Thymus (tissue), 11 donors: ENCODE results near the gene TLR6. TPM values are rescaled to one million over a fixed set of nuclear protein-coding genes. Genes with fewer than 3 reads are reported as not detected.
A peak's percentile ranks its signal among the peaks of the same experiment; 100 is the strongest.

Experiments used
- DNase-seq, 9 donors: peaks; one replicate each; pipeline ENCODE4 v3.0.0-alpha.2; 2013; ENCODE audit warnings: low spot score in 9 of 9, low read depth in 6 of 9, missing footprints in 1 of 9
- H3K27ac ChIP-seq, 2 donors: one replicate each; pipeline ENCODE4 v1.5.1; 2013; ENCODE audit warnings: control low read depth in 1 of 2, low read depth in 1 of 2, low read length in 1 of 2, mild to moderate bottlenecking in 1 of 2, moderate library complexity in 1 of 2
- H3K27me3 ChIP-seq, 2 donors: one replicate each; pipeline ENCODE4 v1.5.1; 2013; ENCODE audit warnings: low read length in 1 of 2; ENCODE audit not compliant: control insufficient read depth in 2 of 2, insufficient read depth in 1 of 2
- H3K36me3 ChIP-seq, 2 donors: one replicate each; pipeline ENCODE4 v1.5.1; 2013; ENCODE audit warnings: low read length in 1 of 2, mild to moderate bottlenecking in 1 of 2, moderate library complexity in 1 of 2; ENCODE audit not compliant: control insufficient read depth in 2 of 2, insufficient read depth in 2 of 2
- H3K4me1 ChIP-seq, 2 donors: one replicate each; pipeline ENCODE4 v1.5.1; 2013; ENCODE audit warnings: low read length in 2 of 2; ENCODE audit not compliant: control insufficient read depth in 2 of 2, insufficient read depth in 2 of 2
- H3K4me3 ChIP-seq, 2 donors: one replicate each; pipeline ENCODE4 v1.5.1; 2013; ENCODE audit warnings: low read length in 2 of 2, control low read depth in 1 of 2, mild to moderate bottlenecking in 1 of 2
- H3K9me3 ChIP-seq, 2 donors: one replicate each; pipeline ENCODE4 v1.5.1; 2013; ENCODE audit warnings: low read length in 1 of 2, mild to moderate bottlenecking in 1 of 2; ENCODE audit not compliant: control insufficient read depth in 2 of 2, insufficient read depth in 1 of 2
- WGBS: extraction: QIAGEN DNeasy Blood & Tissue Kit; methylation state at CpG from one replicate; pipeline ENCODE4 v1.1.7; 2013; 5-methylcytosine and 5-hydroxymethylcytosine counted together
- polyA plus RNA-seq: library from polyadenylated mRNA; stranded (reverse); fragments of 200-250 nt; gene quantifications from one replicate; pipeline ENCODE4 v1.2.3, GENCODE V29; 2013
- total RNA-seq: library from RNA; stranded (reverse); fragments of 120-200 nt; gene quantifications from one replicate; pipeline ENCODE4 v1.2.4, GENCODE V29; 2013
- donor health status: healthy.

TLR6 gene
- total and polyA plus RNA-seq, 2 donors: 1.6 to 2.5 TPM

DNA sequence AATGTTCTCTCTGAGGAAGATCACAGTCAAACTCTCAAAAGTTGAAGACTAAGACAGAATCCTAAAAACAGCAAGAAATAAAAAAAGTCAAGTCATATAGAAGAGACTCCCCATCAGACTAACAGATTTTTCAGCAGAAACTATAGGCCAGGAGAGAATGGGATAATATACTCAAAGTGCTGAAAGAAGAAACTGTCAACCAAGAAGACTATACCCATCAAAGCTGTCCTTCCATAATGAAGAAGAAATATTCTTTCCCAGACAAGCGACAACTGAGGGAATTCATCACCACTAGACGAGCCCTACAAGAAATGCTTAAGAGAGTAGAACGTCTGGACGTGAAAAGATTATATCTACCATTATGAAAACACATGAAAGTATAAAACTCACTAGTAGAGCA, 22.0 kb downstream of the TLR6 start:
- Histone ChIP-seq H3K36me3 (no peaks in the 10 kb centered on the region), H3K27me3 (no peaks in the 10 kb centered on the region), H3K4me3 (no peak overlapping the region), H3K9me3 (peaks cover 0 to 3% of the 10 kb centered on the region in 2 donors), H3K4me1 (no peaks in the 10 kb centered on the region), H3K27ac (no peak overlapping the region)
- WGBS: 96% methylated on average over 4 of the region's 4 CpGs
- DNase-seq: no peak

DNA sequence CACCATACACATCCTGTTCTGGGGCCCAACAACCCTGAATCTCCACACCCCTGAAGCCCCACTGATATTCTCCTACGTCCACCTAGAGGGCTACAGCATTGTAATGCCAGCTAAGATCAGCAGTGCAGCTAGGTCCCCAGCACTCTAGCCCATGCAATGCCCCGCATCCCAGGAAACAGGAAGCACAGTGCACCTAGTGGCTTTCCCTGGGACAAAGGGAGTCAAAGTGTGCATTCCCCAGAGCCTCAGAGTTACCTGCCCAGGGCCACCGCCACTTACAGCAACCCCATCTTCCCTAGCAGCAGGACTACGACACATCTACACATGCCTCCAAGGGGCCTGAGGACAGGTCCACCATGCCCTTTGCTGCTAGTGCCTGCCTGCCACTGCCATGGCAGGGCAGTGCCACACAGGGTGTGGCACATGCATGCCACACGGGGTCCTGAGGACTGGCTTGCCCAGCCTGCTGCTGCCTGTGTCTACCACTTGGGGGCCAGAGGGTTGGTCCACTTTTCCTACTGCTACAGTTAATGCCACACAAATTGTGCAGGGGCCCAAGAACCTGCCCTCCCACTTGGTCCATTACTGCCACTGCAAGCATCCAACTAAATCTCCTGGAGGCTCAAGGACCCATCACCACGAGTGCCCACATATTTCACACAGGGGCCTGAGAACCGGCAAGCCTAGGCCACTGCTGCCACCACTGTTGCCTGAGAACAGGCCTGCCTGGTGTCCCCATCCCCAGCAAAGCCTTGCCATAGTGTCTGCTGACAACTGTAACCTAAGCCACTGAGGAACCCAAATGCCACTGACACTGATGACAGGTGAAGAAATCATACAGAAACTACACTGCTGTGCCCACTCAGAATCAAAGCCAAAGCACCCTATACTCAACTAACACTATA, 23.7 kb downstream of the TLR6 start:
- WGBS: over 99% methylated on average over 7 of the region's 7 CpGs
- DNase-seq: no peak
- H3K4me1 ChIP-seq: no peaks in the 10 kb centered on the region
- H3K4me3 ChIP-seq: no peak overlapping the region
- H3K27ac ChIP-seq: no peak overlapping the region
- H3K27me3 ChIP-seq: no peaks in the 10 kb centered on the region
- H3K36me3 ChIP-seq: no peaks in the 10 kb centered on the region
- H3K9me3 ChIP-seq: peaks cover 0 to 3% of the 10 kb centered on the region in 2 donors

DNA sequence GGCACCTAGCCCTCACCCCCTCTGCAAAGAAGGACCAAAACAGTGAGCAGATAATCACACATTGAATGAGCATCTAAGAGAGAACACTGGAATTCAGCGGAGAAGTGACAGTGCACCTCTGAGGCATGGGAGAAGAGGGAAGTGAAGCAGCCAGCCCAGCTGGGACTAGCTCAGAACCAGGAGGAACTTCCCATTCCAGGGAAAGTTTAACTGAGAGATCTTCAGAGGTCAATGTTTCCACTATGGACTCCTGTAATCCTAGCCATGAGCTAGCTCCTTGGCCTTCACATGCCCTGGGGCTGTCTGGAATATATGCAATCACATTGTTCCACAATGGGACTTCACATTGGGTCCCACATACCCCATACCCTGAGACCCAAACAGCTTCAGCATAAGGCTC, 24.4 kb downstream of the TLR6 start:
- 98% methylated on average over 1 of the region's 1 CpG for WGBS
- no peaks in the 10 kb centered on the region for H3K4me1 ChIP-seq
- H3K27me3 ChIP-seq: no peaks in the 10 kb centered on the region
- DNase-seq: no peak
- no peak overlapping the region for H3K4me3 ChIP-seq
- no peaks in the 10 kb centered on the region for H3K36me3 ChIP-seq
- peaks cover 0 to 3% of the 10 kb centered on the region in 2 donors for H3K9me3 ChIP-seq
- H3K27ac ChIP-seq: no peak overlapping the region

DNA sequence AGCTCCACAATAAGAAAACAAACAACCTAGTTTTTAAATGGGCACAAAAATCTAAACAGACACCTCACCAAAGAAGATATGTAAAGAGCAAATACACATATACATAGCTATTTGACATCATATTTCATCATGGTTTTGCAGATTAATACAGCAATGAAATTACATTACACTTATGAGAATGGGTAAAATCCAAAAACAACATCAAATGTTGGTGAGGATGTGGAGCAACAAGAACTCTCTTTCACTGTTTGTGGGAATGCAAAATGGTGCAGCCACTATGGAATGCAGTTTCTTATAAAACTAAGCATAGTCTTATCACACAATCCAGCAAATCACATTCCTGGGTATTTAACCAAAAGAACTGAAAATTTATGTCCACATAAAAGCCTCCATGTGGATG, 25.0 kb downstream of the TLR6 start:
- peaks cover 0 to 3% of the 10 kb centered on the region in 2 donors for H3K9me3 ChIP-seq
- no peak overlapping the region for H3K27ac ChIP-seq
- no peak for DNase-seq
- H3K36me3 ChIP-seq: no peaks in the 10 kb centered on the region
- H3K27me3 ChIP-seq: no peaks in the 10 kb centered on the region
- no peak overlapping the region for H3K4me3 ChIP-seq
- no peaks in the 10 kb centered on the region for H3K4me1 ChIP-seq

DNA sequence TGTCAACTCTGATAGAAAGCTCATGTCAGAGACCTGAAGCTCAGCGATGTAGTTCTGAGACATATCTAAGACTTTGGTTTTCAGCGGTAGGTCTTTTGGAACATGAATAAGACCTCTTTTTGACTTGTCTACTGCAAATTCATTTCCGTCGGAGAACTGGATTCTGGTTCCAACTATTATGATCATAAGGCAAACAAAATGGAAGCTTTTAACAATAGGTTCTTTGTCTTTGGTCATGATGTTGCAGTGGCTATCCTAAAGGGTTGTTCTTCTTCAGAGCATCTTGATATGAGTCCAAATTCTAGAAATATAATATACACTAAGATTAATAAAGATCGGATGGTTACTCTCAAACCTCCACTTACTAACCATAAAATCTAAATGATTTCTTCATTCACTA, 27.4 kb downstream of the TLR6 start:
- H3K4me3 ChIP-seq: no peak overlapping the region
- WGBS: 99% methylated on average over 5 of the region's 5 CpGs
- DNase-seq: no peak
- H3K27ac ChIP-seq: no peak overlapping the region
- H3K9me3 ChIP-seq: peaks cover 0 to 3% of the 10 kb centered on the region in 2 donors
- no peaks in the 10 kb centered on the region for H3K27me3 ChIP-seq
- no peaks in the 10 kb centered on the region for H3K4me1 ChIP-seq
- no peaks in the 10 kb centered on the region for H3K36me3 ChIP-seq

DNA sequence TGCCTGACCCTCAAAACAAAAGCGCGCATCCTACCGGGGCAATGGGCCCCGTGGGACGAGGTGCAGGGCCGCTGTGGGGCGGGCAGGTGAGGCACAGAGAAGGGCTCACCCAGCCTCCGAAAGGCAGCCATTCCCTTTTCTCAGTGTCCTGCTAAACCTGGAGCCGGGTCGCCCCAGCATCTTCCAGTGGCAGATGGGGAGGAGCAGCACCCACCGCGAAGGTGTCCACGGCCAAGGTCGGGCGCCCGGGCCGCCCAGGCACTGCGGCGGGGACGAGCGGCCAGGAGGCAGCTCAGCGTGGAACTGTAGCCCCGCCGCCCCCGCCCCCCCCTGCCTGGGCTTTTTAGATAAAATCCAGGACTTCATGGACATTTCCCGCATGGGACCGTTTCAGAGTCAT, 32.9 kb downstream of the TLR6 start:
- no peaks in the 10 kb centered on the region for H3K36me3 ChIP-seq
- H3K9me3 ChIP-seq: peaks cover 0 to 5% of the 10 kb centered on the region in 2 donors
- no peaks in the 10 kb centered on the region for H3K4me1 ChIP-seq
- no peak overlapping the region for H3K27ac ChIP-seq
- no peak for DNase-seq
- no peak overlapping the region for H3K4me3 ChIP-seq
- no peaks in the 10 kb centered on the region for H3K27me3 ChIP-seq
- WGBS: over 99% methylated on average over 27 of the region's 27 CpGs

DNA sequence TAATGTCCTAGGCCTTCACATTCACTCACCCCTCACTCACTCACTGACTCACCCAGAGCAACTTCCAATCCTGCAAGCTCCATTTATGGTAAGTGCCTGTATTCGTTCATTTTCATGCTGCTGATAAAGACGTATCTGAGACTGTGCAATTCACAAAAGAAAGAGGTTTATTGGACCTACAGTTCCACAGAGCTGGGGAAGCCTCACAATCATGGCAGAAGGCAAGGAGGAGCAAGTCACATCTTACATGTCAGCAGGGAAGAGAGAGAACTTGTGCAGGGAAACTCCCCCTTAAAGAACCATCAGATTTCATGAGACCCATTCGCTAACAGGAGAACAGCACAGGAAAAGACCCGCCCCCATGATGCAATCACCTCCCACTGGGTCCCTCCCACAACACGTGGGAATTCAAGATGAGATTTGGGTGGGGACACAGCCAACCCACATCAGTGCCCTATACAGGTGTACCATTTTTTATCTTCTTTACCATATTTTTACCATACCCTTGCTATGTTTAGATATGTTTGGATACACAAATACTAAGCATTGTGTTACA, 33.8 kb downstream of the TLR6 start:
- no peak for DNase-seq
- H3K27me3 ChIP-seq: no peaks in the 10 kb centered on the region
- H3K9me3 ChIP-seq: peaks cover 0 to 5% of the 10 kb centered on the region in 2 donors
- WGBS: 97% methylated on average over 5 of the region's 5 CpGs
- H3K27ac ChIP-seq: no peak overlapping the region
- no peak overlapping the region for H3K4me3 ChIP-seq
- no peaks in the 10 kb centered on the region for H3K4me1 ChIP-seq
- H3K36me3 ChIP-seq: no peaks in the 10 kb centered on the region

DNA sequence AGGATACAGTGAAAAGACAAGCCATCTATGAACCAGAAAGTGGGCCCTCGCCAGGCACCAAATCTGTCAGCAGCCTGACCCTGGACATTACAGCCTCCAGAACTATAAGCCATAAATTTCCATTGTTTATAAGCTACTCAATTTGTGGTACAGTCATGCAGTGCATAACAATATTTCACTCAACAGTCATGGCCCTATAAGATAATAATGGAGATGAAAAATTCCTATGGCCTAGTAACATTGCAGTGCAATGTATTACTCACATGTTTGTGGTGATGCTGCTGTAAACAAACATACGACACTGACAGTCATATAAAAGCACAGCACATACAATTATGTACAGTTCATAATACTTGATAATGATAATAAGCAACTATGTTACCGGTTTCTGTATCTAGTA, 34.9 kb downstream of the TLR6 start:
- H3K27ac ChIP-seq: no peak overlapping the region
- 97% methylated on average over 3 of the region's 3 CpGs for WGBS

DNA sequence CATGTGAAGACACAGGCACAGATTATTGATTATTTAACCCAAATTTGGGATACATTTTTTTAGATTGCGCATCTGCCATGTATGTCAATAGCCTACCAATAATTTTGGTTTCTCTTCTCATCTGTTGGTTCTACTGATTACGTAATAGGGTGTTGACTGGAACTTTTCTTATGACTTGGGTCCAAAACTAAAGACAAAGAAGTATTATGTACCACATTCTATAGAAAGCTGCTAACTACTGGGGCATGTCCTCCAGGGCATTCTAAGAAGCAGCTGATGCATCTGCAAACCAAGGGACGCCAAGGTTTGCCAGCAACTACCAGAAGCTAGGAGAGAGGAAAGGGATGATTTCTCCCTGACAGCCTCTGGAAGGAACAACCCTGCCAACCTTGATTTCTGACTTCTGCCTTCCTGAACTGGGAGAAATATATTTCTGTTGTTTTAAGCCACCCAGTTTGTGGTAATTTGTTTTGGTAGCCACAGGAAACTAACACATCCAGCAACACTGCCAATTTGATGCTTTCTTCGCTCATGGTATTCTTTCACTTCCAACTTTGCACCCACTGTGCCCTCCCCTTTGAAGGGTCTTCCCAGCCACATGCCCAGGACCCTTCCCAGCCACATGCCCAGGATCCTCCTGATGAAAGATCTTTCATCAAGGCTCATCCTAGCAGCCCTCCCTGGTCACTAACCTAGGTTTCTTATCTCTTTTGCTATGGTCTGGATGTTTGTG, 36.1 kb downstream of the TLR6 start:
- Histone ChIP-seq H3K27ac (peak overlapping the region in 1 of 2 donors; percentile 31), H3K27me3 (no peaks in the 10 kb centered on the region), H3K36me3 (no peaks in the 10 kb centered on the region), H3K4me3 (no peak overlapping the region), H3K9me3 (peaks cover 0 to 5% of the 10 kb centered on the region in 2 donors), H3K4me1 (peaks cover 0 to under 1% of the 10 kb centered on the region in 2 donors)
- no peak for DNase-seq
- WGBS: 96% methylated on average over 4 of the region's 4 CpGs

More for the DNA sequence above, 34.9 kb downstream of the TLR6 start:
- Histone ChIP-seq H3K36me3 (no peaks in the 10 kb centered on the region), H3K9me3 (peaks cover 0 to 5% of the 10 kb centered on the region in 2 donors), H3K27me3 (no peaks in the 10 kb centered on the region), H3K4me3 (no peak overlapping the region), H3K4me1 (no peaks in the 10 kb centered on the region)
- DNase-seq: no peak
